Panc1 (cell line): Measurements from ENCODE around the gene KCNT1.

Source experiments
- SIN3A ChIP-seq: IDR thresholded peaks from 2 replicates; pipeline ENCODE4 v1.6.1; 2012; ENCODE audit warnings: low read depth, mild to moderate bottlenecking, low read length, moderate library complexity, borderline replicate concordance; ENCODE audit not compliant: insufficient read depth
- TCF7L2 ChIP-seq: IDR thresholded peaks from 2 replicates; pipeline ENCODE4 v1.6.1; 2011; ENCODE audit warnings: mild to moderate bottlenecking, low read depth, low read length, inconsistent platforms
- TF ChIP-seq, protein P1 (sequence below): fragments of 450-650 bp; IDR thresholded peaks from 2 replicates; pipeline ENCODE4 v1.5.1; 2017; ENCODE audit warnings: mild to moderate bottlenecking
- TF ChIP-seq, protein P2 (sequence below), 2 experiments: IDR thresholded peaks; 2 replicates each; pipeline ENCODE4 v1.6.1; 2011 to 2012; ENCODE audit warnings: low read depth in 2 of 2, control low read depth in 1 of 2, low read length in 1 of 2, mild to moderate bottlenecking in 1 of 2, moderate library complexity in 1 of 2; ENCODE audit not compliant: insufficient read depth in 1 of 2

DNA sequence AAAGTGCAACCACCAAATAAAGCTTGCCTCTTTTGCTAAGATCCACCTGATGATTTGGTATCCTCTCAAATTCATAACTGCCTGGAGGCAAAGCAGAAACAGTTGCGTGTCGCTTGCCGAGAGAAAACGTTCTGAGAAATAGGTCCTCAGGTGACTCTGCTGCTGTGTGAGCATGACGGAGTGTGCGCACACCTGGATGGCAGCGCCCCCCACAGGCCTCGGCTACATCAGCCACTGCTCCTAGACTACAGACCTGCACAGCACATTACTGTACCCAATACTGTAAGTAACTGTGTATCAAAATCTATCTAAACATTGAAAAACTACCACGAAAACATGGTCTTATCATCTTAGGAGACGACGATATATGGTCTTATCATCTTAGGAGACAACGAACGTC lies 117.9 kb downstream of the KCNT1 start:
- TF ChIP-seq, protein P1, sequence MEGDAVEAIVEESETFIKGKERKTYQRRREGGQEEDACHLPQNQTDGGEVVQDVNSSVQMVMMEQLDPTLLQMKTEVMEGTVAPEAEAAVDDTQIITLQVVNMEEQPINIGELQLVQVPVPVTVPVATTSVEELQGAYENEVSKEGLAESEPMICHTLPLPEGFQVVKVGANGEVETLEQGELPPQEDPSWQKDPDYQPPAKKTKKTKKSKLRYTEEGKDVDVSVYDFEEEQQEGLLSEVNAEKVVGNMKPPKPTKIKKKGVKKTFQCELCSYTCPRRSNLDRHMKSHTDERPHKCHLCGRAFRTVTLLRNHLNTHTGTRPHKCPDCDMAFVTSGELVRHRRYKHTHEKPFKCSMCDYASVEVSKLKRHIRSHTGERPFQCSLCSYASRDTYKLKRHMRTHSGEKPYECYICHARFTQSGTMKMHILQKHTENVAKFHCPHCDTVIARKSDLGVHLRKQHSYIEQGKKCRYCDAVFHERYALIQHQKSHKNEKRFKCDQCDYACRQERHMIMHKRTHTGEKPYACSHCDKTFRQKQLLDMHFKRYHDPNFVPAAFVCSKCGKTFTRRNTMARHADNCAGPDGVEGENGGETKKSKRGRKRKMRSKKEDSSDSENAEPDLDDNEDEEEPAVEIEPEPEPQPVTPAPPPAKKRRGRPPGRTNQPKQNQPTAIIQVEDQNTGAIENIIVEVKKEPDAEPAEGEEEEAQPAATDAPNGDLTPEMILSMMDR, result no peak
- TF ChIP-seq SIN3A (no peak), TCF7L2 (no peak)
- TF ChIP-seq, protein P2, sequence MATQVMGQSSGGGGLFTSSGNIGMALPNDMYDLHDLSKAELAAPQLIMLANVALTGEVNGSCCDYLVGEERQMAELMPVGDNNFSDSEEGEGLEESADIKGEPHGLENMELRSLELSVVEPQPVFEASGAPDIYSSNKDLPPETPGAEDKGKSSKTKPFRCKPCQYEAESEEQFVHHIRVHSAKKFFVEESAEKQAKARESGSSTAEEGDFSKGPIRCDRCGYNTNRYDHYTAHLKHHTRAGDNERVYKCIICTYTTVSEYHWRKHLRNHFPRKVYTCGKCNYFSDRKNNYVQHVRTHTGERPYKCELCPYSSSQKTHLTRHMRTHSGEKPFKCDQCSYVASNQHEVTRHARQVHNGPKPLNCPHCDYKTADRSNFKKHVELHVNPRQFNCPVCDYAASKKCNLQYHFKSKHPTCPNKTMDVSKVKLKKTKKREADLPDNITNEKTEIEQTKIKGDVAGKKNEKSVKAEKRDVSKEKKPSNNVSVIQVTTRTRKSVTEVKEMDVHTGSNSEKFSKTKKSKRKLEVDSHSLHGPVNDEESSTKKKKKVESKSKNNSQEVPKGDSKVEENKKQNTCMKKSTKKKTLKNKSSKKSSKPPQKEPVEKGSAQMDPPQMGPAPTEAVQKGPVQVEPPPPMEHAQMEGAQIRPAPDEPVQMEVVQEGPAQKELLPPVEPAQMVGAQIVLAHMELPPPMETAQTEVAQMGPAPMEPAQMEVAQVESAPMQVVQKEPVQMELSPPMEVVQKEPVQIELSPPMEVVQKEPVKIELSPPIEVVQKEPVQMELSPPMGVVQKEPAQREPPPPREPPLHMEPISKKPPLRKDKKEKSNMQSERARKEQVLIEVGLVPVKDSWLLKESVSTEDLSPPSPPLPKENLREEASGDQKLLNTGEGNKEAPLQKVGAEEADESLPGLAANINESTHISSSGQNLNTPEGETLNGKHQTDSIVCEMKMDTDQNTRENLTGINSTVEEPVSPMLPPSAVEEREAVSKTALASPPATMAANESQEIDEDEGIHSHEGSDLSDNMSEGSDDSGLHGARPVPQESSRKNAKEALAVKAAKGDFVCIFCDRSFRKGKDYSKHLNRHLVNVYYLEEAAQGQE (IDR thresholded peaks at IDR 0.05; ENCODE audit: insufficient read depth in 1 of 2, low read depth in 2 of 2, low read length in 1 of 2), result no peak
